Measurements from ENCODE around the gene PITPNC1. TPM values are rescaled to one million over a fixed set of nuclear protein-coding genes. Genes with fewer than 3 reads are reported as not detected.

The PITPNC1 gene
- total and polyA plus RNA-seq, 2 of the 13 experiments (the other 11 are each of a cell fraction or from before 2014, with no cell fraction given): 4.1 to 5.7 TPM

DNA sequence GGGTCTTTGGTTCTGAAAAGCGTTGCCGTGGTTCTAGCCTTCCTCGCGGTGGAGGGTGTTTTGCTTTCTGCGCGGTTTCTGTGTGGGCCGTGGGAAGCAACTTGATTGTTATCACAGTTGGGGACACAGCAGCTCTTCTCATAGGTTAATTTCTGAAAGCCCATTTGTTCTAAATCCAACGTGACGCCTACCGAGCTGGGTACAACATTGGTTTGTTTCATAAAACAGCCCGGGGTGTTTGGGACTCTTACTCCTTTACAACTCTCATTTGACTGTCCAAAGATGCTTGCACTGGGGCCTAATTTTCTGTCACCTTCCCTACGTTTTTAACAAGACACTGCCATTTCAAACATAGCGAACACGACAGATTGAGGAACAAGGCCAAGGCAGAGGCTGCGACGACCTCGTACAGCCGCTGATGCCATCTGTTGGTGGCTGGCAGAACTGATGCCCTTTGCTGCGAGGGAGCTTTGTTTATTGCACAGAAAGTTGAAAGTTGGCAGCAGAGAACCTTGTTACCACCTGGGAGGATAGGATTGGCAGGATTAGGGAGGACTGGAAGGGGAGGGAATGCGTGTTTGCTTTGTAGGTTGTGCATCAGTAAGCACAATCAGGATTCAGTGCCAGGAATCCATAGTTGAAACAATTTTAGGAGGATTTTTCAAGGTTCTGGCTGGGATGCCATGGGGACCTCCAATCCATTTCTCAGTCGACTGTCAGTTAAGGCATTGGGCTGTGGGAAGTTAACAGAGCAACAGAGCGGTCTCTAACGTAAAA is 98.3 kb downstream of the PITPNC1 start (continued):
- TF ChIP-seq, protein P1, sequence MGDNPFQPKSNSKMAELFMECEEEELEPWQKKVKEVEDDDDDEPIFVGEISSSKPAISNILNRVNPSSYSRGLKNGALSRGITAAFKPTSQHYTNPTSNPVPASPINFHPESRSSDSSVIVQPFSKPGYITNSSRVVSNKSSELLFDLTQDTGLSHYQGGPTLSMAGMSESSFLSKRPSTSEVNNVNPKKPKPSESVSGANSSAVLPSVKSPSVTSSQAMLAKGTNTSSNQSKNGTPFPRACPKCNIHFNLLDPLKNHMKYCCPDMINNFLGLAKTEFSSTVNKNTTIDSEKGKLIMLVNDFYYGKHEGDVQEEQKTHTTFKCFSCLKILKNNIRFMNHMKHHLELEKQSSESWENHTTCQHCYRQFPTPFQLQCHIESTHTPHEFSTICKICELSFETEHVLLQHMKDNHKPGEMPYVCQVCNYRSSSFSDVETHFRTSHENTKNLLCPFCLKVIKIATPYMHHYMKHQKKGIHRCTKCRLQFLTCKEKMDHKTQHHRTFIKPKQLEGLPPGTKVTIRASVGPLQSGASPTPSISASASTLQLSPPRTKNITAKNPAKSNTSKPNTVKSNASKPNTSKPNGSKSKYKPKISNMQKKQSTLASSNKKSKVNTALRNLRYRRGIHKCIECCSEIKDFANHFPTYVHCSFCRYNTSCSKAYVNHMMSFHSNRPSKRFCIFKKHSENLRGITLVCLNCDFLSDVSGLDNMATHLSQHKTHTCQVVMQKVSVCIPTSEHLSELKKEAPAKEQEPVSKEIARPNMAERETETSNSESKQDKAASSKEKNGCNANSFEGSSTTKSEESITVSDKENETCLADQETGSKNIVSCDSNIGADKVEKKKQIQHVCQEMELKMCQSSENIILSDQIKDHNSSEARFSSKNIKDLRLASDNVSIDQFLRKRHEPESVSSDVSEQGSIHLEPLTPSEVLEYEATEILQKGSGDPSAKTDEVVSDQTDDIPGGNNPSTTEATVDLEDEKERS (CRISPR knock-in tag; IDR thresholded peaks at IDR 0.05): no peak
- no peak for TF ChIP-seq REXO4 (CRISPR knock-in tag; IDR thresholded peaks at IDR 0.05; ENCODE audit: borderline replicate concordance)
- TF ChIP-seq ZNF12 (CRISPR knock-in tag; IDR thresholded peaks at IDR 0.05): peak; percentile 81
- TF ChIP-seq ZNF607 (CRISPR knock-in tag; IDR thresholded peaks at IDR 0.05; ENCODE audit: borderline replicate concordance): no peak
- no peak for TF ChIP-seq NFE2L1 (CRISPR knock-in tag; IDR thresholded peaks at IDR 0.05; ENCODE audit: borderline replicate concordance)
- TF ChIP-seq, protein P2, sequence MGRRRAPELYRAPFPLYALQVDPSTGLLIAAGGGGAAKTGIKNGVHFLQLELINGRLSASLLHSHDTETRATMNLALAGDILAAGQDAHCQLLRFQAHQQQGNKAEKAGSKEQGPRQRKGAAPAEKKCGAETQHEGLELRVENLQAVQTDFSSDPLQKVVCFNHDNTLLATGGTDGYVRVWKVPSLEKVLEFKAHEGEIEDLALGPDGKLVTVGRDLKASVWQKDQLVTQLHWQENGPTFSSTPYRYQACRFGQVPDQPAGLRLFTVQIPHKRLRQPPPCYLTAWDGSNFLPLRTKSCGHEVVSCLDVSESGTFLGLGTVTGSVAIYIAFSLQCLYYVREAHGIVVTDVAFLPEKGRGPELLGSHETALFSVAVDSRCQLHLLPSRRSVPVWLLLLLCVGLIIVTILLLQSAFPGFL (CRISPR knock-in tag; IDR thresholded peaks at IDR 0.05): no peak
- no peak for TF ChIP-seq SOX13 (IDR thresholded peaks at IDR 0.05)
- no peak for TF ChIP-seq SOX13 (CRISPR knock-in tag; conservative IDR thresholded peaks at IDR 0.05 in 1 of 2, IDR thresholded peaks at IDR 0.05 in 1 of 2)
- no peak for TF ChIP-seq GTF2F1 (IDR thresholded peaks at IDR 0.05; ENCODE audit: low read length)
- TF ChIP-seq ZNF773 (CRISPR knock-in tag; IDR thresholded peaks at IDR 0.05; ENCODE audit: borderline replicate concordance): no peak
- TF ChIP-seq MXI1 (IDR thresholded peaks at IDR 0.05; ENCODE audit: borderline replicate concordance, low read depth, low read length): no peak
- 0 out of 2 replicates have a peak, but pooled peaks have one; percentile 28 for TF ChIP-seq IRF2 (CRISPR knock-in tag; IDR thresholded peaks at IDR 0.05)
- no peak for TF ChIP-seq ARHGAP35 (CRISPR knock-in tag; IDR thresholded peaks at IDR 0.05; ENCODE audit: borderline replicate concordance)
- no peak for TF ChIP-seq ZNF501 (CRISPR knock-in tag; IDR thresholded peaks at IDR 0.05)
- no peak for TF ChIP-seq ETS1 (CRISPR knock-in tag; IDR thresholded peaks at IDR 0.05)
- TF ChIP-seq, protein P3, sequence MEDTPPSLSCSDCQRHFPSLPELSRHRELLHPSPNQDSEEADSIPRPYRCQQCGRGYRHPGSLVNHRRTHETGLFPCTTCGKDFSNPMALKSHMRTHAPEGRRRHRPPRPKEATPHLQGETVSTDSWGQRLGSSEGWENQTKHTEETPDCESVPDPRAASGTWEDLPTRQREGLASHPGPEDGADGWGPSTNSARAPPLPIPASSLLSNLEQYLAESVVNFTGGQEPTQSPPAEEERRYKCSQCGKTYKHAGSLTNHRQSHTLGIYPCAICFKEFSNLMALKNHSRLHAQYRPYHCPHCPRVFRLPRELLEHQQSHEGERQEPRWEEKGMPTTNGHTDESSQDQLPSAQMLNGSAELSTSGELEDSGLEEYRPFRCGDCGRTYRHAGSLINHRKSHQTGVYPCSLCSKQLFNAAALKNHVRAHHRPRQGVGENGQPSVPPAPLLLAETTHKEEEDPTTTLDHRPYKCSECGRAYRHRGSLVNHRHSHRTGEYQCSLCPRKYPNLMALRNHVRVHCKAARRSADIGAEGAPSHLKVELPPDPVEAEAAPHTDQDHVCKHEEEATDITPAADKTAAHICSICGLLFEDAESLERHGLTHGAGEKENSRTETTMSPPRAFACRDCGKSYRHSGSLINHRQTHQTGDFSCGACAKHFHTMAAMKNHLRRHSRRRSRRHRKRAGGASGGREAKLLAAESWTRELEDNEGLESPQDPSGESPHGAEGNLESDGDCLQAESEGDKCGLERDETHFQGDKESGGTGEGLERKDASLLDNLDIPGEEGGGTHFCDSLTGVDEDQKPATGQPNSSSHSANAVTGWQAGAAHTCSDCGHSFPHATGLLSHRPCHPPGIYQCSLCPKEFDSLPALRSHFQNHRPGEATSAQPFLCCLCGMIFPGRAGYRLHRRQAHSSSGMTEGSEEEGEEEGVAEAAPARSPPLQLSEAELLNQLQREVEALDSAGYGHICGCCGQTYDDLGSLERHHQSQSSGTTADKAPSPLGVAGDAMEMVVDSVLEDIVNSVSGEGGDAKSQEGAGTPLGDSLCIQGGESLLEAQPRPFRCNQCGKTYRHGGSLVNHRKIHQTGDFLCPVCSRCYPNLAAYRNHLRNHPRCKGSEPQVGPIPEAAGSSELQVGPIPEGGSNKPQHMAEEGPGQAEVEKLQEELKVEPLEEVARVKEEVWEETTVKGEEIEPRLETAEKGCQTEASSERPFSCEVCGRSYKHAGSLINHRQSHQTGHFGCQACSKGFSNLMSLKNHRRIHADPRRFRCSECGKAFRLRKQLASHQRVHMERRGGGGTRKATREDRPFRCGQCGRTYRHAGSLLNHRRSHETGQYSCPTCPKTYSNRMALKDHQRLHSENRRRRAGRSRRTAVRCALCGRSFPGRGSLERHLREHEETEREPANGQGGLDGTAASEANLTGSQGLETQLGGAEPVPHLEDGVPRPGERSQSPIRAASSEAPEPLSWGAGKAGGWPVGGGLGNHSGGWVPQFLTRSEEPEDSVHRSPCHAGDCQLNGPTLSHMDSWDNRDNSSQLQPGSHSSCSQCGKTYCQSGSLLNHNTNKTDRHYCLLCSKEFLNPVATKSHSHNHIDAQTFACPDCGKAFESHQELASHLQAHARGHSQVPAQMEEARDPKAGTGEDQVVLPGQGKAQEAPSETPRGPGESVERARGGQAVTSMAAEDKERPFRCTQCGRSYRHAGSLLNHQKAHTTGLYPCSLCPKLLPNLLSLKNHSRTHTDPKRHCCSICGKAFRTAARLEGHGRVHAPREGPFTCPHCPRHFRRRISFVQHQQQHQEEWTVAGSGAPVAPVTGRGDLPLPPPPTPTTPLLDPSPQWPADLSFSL (CRISPR knock-in tag; IDR thresholded peaks at IDR 0.05): no peak
- TF ChIP-seq PAX8 (CRISPR knock-in tag; IDR thresholded peaks at IDR 0.05; ENCODE audit: borderline replicate concordance): no peak
